Gastroesophageal sphincter (tissue), 4 donors: Measurements from ENCODE around the gene MUC6. TPM values are rescaled to one million over a fixed set of nuclear protein-coding genes. Genes with fewer than 3 reads are reported as not detected.

Experiments
- ATAC-seq: fragments of 150-250 bp; one replicate; pipeline ENCODE4 v1.9.1; 2016; ENCODE audit warnings: mild to moderate bottlenecking, moderate library complexity
- H3K27ac ChIP-seq, 4 donors: fragments of 200-600 bp; sonication (generic) in 3 of 4; 1 replicate in 3 of 4; 2 replicates in 1 of 4; pipeline ENCODE4 v1.5.1; 2016 to 2019
- H3K27me3 ChIP-seq: fragments of 200-600 bp; sonication (generic); one replicate; pipeline ENCODE4 v1.5.1; 2019
- H3K36me3 ChIP-seq, 2 donors: fragments of 200-600 bp; sonication (generic); one replicate each; pipeline ENCODE4 v1.5.1; 2019; ENCODE audit warnings: control low read depth in 1 of 2
- H3K4me1 ChIP-seq, 3 donors: fragments of 200-600 bp; sonication (generic); 1 replicate in 2 of 3; 2 replicates in 1 of 3; pipeline ENCODE4 v1.5.1; 2016 to 2019; ENCODE audit warnings: control low read depth in 2 of 3
- H3K4me3 ChIP-seq, 2 donors: fragments of 200-600 bp; sonication (generic); one replicate each; pipeline ENCODE4 v1.5.1; 2019; ENCODE audit warnings: mild to moderate bottlenecking in 1 of 2, moderate library complexity in 1 of 2
- H3K9me3 ChIP-seq, 3 donors: fragments of 200-600 bp; sonication (generic); one replicate each; pipeline ENCODE4 v1.5.1; 2017 to 2019; ENCODE audit warnings: control low read depth in 2 of 3
- EP300 ChIP-seq: sonication (generic); formaldehyde crosslinking; IDR thresholded peaks from one replicate; pipeline ENCODE4 v1.6.1; 2017; ENCODE audit warnings: antibody characterized with exemption, mild to moderate bottlenecking
- POLR2A ChIP-seq, 2 donors: fragments of 450-650 bp; IDR thresholded peaks; one replicate each; pipeline ENCODE4 v1.6.1; 2017; ENCODE audit warnings: antibody characterized with exemption in 2 of 2, mild to moderate bottlenecking in 2 of 2, moderate library complexity in 1 of 2
- POLR2AphosphoS5 ChIP-seq: sonication (generic); formaldehyde crosslinking; IDR thresholded peaks from one replicate; pipeline ENCODE4 v1.6.1; 2017; ENCODE audit warnings: antibody characterized with exemption
- WGBS, 2 donors: methylation state at CpG; one replicate each; pipeline ENCODE4 v1.1.5; 2018; ENCODE audit warnings: low coverage in 1 of 2; 5-methylcytosine and 5-hydroxymethylcytosine counted together
- total RNA-seq, 4 donors: library from RNA; depleted of rRNA; stranded (reverse); fragments of >200 nt; gene quantifications; one replicate each; pipeline ENCODE4 v1.1.0, GENCODE V29; 2016
- TF ChIP-seq, protein P1 (sequence below), 4 experiments: fragments of 200-600 bp in 2 of 4; fragments of 450-650 bp in 2 of 4; sonication (generic) in 1 of 4; IDR thresholded peaks; one replicate each; pipeline ENCODE4 v1.5.1; 2017 to 2019; ENCODE audit warnings: antibody characterized with exemption in 4 of 4, mild to moderate bottlenecking in 2 of 4, moderate library complexity in 2 of 4

The MUC6 gene
- total RNA-seq: under 1 TPM in 1 of 4 donors, not detected in 3; 0.77 TPM

- Histone ChIP-seq H3K27ac (no peak within 1 kb of the TSS), H3K36me3 (no peaks in the 10 kb centered on the region), H3K9me3 (no peaks in the 10 kb centered on the region), H3K4me1 (no peaks in the 10 kb centered on the region), H3K27me3 (peaks cover 69% of the 10 kb centered on the region), H3K4me3 (no peak within 1 kb of the TSS)
- TF ChIP-seq POLR2A (IDR thresholded peaks at IDR 0.05) (no peak), EP300 (no peak), POLR2AphosphoS5 (no peak)
- TF ChIP-seq, protein P1, sequence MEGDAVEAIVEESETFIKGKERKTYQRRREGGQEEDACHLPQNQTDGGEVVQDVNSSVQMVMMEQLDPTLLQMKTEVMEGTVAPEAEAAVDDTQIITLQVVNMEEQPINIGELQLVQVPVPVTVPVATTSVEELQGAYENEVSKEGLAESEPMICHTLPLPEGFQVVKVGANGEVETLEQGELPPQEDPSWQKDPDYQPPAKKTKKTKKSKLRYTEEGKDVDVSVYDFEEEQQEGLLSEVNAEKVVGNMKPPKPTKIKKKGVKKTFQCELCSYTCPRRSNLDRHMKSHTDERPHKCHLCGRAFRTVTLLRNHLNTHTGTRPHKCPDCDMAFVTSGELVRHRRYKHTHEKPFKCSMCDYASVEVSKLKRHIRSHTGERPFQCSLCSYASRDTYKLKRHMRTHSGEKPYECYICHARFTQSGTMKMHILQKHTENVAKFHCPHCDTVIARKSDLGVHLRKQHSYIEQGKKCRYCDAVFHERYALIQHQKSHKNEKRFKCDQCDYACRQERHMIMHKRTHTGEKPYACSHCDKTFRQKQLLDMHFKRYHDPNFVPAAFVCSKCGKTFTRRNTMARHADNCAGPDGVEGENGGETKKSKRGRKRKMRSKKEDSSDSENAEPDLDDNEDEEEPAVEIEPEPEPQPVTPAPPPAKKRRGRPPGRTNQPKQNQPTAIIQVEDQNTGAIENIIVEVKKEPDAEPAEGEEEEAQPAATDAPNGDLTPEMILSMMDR (IDR thresholded peaks at IDR 0.05): no peak
- no peak for ATAC-seq
- no CpG with 5 or more reads among the region's 42 CpGs for WGBS, 2 donors
Observed at GRCh38 chr11:1036303-1036923, at the start of gene MUC6. MUC6 (minus strand) TSS chr11:1036718; CDS start chr11:1036655, 63 bp downstream.

GRCh38 chr11:1085440-1086170 is 49.1 kb upstream of the MUC6 start:
- TF ChIP-seq POLR2A (IDR thresholded peaks at IDR 0.05) (no peak), EP300 (no peak), POLR2AphosphoS5 (no peak)
- TF ChIP-seq, protein P1 (IDR thresholded peaks at IDR 0.05): no peak
- no CpG with 5 or more reads among the region's 26 CpGs for WGBS, 2 donors
- no peak for ATAC-seq

DNA sequence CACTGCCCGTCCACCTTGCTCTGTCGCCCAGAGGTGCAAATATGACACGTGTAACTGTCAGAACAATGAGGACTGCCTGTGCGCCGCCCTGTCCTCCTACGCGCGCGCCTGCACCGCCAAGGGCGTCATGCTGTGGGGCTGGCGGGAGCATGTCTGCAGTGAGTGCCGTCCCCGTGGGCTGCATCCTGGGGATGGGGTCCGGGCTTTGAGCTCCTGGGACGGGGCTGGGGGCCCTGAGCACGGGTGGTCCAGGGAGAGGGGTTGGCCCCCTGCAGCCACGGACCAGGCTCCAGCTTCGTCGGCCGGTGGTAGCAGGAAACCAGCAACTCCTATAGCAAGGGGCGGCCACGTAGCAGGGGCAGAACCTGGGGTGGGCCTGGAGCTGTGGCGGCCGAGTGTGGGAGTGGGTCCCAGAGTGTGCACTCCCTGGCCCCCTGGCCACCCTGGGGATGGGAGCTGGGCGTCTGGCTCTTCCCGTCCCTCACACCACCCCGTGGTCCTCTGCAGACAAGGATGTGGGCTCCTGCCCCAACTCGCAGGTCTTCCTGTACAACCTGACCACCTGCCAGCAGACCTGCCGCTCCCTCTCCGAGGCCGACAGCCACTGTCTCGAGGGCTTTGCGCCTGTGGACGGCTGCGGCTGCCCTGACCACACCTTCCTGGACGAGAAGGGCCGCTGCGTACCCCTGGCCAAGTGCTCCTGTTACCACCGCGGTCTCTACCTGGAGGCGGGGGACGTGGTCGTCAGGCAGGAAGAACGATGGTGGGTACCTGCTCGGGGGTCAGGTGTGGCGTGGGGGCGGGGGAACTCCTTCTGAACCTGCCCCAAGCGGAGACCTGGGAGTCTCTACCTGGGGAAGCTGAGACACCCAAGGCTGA is 48.3 kb upstream of the MUC6 start:
- peaks cover 46% of the 10 kb centered on the region for H3K27me3 ChIP-seq
- no peak for ATAC-seq

More at GRCh38 chr11:1085440-1086170, 49.1 kb upstream of the MUC6 start:
- Histone ChIP-seq H3K27ac (no peak overlapping the region), H3K9me3 (no peaks in the 10 kb centered on the region), H3K4me3 (no peak overlapping the region), H3K4me1 (no peaks in the 10 kb centered on the region), H3K27me3 (peaks cover 46% of the 10 kb centered on the region), H3K36me3 (no peaks in the 10 kb centered on the region)

DNA sequence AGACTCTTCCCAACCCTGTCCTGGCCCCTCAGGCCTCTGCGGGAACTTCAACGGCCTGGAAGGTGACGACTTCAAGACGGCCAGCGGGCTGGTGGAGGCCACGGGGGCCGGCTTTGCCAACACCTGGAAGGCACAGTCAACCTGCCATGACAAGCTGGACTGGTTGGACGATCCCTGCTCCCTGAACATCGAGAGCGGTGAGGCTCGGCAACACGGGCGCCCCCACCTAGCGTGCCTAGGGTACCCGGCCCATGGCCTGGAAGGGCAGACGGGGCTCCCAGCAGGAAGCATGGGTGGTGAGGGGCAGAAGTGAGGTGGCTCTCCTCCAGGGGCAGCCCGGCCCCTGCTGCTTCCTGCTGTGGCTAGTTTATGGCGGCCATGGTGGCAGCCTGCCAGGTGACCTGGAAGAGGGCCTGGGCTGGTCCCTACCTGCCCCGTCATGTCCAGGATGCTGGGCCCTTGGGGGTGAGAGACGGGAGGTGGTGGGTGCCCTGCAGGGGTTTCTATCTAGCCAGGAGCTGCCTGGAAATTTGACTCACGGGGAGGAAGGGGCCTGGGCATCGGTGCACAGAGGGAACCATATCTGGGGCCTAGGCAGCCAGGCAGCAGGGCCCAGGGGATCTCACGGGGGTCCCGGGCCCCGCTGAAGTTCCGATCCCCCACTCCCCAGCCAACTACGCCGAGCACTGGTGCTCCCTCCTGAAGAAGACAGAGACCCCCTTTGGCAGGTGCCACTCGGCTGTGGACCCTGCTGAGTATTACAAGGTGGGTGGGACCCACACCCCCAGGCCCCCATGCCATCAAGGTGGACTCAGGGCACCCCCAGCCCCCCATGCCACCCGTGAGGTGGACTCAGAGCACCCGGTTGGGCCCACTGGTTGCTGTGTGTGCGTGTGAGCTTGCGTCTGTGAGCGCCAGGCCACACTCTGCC is 47.4 kb upstream of the MUC6 start:
- Histone ChIP-seq H3K36me3 (no peaks in the 10 kb centered on the region), H3K27ac (no peak overlapping the region), H3K27me3 (peaks cover 46% of the 10 kb centered on the region), H3K9me3 (no peaks in the 10 kb centered on the region), H3K4me3 (no peak overlapping the region), H3K4me1 (no peaks in the 10 kb centered on the region)
- WGBS, 2 donors: 57 to 71% methylated on average over 4 to 5 of the region's 34 CpGs
- TF ChIP-seq, protein P1 (IDR thresholded peaks at IDR 0.05): no peak
- TF ChIP-seq EP300 (no peak), POLR2AphosphoS5 (no peak), POLR2A (IDR thresholded peaks at IDR 0.05) (no peak)
- ATAC-seq: no peak

More for the DNA sequence above, 48.3 kb upstream of the MUC6 start:
- Histone ChIP-seq H3K27ac (no peak overlapping the region), H3K9me3 (no peaks in the 10 kb centered on the region), H3K36me3 (no peaks in the 10 kb centered on the region), H3K4me1 (no peaks in the 10 kb centered on the region), H3K4me3 (no peak overlapping the region)
- TF ChIP-seq, protein P1 (IDR thresholded peaks at IDR 0.05): no peak
- TF ChIP-seq EP300: no peak
- TF ChIP-seq POLR2AphosphoS5: no peak
- TF ChIP-seq POLR2A (IDR thresholded peaks at IDR 0.05): no peak
- WGBS, 2 donors: 51% methylated on average over 4 of the region's 49 CpGs; no CpG with 5 or more reads in 1 of the 2 donors
